ENCODE results near the gene UIMC1.
"Not testable (repeated sequence)": the region's sequence is repeated elsewhere in the genome, so short reads cannot be mapped to it uniquely, and the experiment has no call there.

UIMC1 gene

DNA sequence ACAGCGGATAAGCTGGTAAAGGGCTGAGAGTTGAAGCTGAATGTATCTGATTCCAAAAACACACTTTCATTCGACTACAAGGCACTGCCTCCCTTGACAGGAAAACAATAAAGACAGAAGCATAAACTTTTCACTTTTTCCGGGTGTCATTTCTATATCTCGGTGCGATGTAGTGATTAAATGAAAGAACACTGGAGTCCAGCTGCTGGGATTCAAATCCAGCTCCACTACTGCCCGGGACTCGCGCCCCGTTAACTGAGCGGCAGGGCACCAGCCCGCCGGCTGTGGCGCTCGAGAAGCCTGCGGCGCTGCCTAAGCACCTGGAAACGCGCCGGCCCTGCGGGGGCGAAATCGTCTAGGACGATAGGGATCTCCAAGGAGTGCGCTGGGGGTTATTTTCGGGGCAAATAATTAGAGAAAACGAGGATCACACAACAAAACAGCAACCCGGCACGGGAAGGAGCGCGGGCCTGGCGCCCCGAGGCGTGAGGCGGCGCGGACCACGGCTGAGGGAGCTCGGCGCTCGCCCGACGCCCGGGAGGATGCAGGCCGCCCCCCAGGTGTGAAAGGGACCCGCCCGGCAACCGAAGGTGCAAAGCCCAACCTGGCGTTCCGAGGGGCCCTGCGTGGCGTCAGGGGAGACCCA is 837 bp downstream of the UIMC1 start:
- DNase-seq (ENCODE audit: low read depth) = peak; percentile 42

DNA sequence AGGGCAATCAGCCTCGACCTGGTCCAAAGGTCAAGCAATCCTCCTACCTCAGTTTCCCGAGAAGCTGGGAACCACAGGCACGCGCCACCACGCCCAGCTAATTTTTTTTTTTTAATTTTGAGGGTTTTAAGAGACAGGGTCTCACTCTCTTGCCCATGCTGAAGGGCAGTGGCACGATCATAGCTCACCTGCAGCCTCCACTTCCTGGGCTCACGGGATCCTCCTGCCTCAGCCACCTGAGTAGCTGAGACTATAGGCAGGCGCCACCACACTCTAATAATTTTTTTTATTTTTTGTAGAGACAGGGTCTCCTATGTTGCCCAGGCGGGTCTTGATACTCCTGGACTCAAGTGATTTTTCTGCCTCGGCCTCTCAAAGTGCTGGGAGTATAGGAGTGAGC is 1.6 kb downstream of the UIMC1 start:
- DNase-seq (ENCODE audit: low read depth) = no peak

DNA sequence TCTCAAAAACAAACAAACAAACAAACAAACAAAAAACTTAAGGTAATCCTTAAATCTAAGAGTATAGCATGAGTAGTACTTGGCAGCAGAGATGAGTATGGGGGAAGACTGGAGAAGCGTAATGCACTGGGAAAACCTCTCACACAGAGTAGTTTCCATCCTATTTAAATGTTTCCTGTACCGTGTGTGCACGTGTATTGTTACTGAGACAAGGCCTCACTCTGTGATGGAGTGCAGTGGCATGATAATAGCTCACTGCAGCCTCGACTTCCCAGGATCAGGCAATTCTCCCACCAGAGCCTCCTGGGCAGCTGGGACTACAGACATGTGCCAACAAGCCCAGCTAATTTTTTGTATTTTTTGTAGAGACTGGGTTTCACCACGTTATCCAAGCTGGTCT is 2.9 kb downstream of the UIMC1 start:
- DNase-seq (ENCODE audit: low read depth) = no peak

DNA sequence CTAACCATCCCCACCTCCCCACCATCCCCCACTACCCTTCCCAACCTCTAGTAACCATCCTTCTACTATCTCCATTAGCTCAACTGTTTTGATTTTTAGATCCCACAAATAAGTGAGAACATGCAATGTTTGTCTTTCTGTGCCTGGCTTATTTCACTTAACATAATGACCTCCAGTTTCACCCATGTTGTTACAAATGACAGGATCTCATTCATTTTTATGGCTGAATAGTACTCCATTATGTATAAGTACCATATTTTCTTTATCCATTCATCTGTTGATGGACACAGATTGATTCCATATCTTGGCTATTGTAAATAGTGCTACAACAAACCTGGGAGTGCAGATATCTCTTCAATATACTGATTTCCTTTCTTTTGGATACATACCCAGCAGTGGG is 7.1 kb downstream of the UIMC1 start:
- not testable (repeated sequence) for DNase-seq (ENCODE audit: low read depth)

DNA sequence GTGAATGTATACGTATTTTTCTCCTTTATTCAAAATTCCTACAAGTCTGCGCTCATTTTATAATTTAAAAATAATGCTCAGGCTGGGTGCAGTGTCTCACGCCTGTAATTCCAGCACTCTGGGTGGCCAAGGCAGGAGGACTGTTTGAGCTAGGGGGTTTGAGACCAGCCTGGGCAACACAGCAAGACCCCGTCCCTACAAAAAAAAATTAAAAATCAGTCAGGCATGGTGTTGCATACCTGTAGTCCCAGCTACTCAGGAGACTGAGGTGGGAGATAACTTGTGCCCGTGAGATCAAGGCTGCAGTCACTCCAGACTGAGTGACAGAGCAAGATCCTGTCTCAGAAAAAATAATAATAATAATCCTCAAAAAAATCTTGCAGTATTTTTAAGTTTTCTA is 7.8 kb downstream of the UIMC1 start:
- DNase-seq (ENCODE audit: low read depth) = no peak

DNA sequence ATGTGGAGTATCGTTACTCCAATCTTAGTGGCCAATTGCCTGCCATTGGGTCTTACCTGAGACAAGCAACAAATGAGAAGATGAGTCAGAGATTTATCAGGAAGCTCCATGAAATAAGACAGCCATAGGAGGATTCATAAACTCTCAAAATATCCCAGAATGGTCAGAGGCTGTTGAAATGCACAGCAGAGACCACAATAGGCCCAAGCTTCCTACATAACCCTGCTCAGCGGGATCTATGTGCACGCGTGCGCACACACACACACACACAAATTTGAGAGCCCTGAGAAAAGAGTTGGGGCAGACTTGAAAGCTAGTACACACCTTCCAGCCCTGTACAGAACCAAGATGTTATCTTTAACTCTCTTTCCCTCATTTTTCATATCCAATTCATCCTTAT is 9.8 kb downstream of the UIMC1 start:
- no peak for DNase-seq (ENCODE audit: low read depth)

DNA sequence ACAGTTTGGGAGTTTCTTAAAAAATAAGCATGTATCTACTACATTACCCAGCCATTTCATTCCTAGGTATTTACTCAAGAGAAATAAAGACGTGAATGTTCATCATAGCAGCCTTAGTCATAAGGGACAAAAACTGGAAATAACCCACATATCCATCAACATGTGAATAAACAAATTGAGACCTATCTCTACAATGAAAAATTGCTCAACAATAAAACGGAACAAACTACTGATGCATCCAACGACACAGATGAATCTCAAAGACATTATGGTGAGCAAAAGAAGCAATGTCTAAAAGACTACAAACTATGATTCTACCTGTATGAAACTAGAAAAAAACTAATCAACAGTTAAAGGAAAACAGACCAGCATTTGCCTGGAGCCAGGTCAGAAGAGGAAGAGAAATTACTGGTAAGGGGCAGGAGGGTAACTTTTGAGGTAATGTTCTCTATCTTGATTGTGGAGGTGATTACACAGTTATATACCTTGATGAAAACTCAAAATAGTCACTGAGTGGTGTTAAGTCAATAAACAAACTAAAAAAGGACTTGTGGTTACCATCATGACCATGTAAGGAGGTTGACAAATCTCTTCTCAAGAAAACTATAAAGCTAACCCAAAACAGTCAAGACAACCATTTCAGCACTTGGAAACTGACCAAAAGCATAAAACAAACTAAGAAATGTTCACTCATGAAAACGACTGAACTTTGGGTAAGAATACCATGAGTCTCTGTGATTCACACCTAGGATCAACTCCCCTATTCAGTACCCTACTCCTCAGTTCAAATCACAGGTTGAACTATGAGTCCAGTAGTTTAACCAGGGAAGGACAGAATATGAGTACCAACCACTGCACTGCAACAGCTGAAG is 10.4 kb downstream of the UIMC1 start:
- no peak for DNase-seq (ENCODE audit: low read depth)

DNA sequence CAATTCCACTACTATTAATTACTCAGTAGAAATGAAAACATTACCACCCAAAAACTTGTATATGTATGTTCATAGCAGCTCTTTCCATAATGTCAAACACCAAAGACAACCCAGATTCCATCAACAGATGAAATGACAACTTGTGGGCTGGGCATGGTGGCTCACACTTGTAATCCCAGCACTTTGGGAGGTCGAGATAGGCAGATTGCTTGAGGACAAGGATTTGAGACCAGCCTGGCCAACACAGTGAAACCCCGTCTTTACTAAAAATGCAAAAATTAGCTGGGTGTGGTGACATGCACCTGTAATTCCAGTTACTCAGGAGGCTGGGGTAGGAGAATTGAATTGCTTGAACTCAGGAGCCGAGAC is 11.5 kb downstream of the UIMC1 start:
- no peak for DNase-seq (ENCODE audit: low read depth)

DNA sequence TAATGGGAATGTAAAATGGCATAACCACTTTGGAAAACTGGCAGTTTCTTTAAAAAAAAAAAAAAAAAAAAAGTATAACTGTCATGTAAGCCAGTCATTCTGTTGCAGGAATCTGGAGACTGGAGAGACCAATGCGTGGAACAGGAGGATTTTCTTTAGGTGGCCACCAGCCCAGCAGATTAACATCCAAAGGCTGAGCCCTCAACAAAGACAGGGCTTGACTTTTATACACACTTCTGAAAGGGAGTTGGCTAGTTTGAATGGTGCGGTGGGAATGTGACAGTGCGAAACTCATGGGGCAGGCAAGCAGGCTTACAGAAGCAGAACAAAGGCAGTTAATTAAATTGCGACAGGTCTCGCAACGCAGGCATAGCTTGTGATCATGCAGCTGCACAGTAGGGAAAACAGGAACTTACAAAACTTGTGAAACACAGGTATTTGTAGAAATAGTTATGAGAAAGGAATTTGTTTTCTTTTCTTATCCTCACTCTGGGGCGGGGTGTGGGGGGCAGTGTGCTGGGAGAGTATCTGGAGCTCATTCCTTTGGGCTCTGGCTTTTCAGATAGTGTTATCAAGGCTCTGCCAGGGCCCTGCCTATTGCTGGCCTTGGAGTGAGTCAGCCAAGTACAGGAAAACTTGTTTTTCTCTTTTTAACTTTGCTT is 12.0 kb downstream of the UIMC1 start:
- no peak for DNase-seq (ENCODE audit: low read depth)

DNA sequence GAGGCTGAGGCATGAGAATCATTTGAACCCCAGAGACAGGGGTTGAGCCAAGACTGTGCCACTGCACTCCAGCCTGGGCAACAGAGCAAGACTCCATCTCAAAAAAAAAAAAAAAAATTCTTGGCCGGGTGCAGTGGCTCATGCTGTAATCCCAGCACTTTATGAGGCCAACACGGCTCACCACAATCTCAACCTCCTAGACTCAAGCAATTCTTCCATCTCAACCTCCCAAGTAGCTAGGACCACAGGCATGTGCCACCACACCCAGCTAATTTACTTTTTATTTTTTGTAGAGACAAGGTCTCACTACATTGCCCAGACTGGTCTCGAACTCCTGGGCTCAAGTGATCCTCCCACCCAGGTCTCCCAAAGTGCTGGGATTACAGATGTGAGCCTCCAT is 13.5 kb downstream of the UIMC1 start:
- DNase-seq (ENCODE audit: low read depth) = not testable (repeated sequence)

DNA sequence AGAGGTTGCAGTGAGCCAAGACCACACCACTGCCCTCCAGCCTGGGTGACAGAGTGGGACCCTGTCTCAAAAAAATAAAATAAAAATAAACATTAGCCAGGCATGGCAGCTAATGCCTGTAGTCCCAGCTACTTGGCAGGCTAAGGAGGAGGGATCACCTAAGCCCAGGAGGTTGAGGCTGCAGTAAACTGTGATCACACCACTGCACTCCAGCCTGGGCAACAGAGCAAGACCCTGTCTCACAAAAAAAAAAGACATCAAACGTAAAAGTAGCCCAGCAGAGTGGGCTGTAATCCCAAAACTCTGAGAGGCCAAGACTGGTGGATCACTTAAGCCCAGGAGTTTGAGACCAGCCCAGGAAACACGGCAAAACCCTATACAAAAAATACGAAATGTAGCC is 19.0 kb downstream of the UIMC1 start:
- no peak for DNase-seq (ENCODE audit: low read depth)

DNA sequence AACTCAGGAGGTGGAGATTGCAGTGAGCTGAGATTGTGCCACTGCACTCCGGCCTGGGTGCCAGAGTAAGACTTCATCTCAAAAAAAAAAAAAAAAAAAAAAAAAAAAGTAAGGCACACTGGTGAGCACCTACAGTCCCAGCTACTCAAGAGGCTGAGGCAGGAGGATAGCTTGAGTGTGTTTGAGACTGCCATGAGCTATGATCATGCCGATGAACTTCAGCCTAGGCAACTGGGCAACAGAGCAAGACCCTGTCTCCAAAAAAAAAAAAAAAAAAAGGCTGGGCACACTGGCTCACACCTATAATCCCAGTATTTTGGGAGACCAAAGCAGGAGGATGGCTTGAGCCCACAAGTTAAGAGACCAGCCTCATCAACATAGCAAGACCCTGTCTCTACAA is 20.3 kb downstream of the UIMC1 start:
- no peak for DNase-seq (ENCODE audit: low read depth)

DNA sequence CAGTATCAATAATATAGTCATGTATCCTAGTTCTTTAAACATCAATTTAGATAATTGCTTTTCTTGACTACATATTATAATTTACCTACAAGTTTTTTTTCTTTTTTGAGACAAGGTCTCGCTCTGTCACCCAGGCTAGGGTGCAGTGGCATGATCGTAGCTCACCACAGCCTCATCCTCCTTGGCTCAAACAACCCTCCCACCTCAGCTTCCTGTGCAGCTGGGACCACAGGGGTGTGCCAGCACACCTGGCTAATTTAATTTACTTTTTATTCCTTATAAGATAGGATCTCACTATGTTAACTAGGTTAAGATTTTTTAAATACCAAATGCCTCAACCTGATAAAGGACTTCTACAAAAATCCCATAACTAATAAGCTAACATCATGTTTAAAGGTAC is 21.1 kb downstream of the UIMC1 start:
- no peak for DNase-seq (ENCODE audit: low read depth)

DNA sequence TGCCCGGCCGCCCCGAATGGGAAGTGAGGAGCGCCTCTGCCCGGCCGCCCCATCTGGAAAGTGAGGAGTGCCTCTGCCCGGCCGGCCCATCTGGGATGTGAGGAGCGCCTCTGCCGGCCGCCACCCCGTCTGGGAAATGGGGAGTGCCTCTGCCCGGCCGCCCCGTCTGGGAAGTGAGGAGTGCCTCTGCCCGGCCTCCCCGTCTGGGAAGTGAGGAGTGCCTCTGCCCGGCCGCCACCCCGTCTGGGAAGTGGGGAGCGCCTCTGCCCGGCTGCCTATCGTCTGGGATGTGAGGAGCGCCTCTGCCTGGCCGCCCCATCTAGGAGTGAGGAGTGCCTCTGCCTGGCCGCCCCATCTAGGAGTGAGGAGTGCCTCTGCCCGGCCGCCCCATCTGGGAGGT is 22.4 kb downstream of the UIMC1 start:
- DNase-seq (ENCODE audit: low read depth) = not testable (repeated sequence)

DNA sequence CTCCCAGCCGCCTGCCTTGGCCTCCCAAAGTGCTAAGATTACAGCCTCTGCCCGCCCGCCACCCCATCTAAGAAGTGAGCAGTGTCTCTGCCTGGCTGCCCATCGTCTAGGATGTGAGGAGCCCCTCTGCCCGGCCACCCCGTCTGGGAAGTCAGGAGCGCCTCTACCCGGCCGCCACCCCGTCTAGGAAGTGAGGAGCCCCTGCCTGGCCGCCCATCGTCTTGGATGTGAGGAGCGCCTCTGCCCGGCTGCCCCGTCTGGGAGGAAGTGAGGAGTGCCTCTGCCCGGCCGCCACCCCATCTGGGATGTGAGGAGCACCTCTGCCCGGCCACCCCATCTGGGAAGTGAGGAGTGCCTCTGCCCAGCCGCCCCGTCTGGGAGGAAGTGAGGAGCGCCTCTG is 23.0 kb downstream of the UIMC1 start:
- DNase-seq (ENCODE audit: low read depth) = not testable (repeated sequence)

DNA sequence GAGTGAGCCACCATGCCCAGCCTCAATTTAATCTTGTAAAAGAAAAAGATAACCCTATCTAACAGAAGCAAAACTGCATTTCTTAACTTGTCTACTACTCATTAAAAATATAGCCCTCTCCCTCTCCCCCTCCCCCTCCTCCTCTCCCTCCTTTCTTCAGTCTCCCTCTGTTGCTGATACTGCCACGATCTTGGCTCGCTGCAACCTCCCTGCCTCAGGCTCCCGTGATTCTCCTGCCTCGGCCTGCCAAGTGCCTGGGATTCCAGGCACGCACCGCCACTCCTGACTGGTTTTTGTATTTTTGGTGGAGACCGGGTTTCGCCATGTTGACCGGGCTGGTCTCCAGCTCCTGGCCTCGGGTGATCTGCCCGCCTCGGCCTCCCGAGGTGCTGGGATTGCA is 23.5 kb downstream of the UIMC1 start:
- not testable (repeated sequence) for DNase-seq (ENCODE audit: low read depth)

DNA sequence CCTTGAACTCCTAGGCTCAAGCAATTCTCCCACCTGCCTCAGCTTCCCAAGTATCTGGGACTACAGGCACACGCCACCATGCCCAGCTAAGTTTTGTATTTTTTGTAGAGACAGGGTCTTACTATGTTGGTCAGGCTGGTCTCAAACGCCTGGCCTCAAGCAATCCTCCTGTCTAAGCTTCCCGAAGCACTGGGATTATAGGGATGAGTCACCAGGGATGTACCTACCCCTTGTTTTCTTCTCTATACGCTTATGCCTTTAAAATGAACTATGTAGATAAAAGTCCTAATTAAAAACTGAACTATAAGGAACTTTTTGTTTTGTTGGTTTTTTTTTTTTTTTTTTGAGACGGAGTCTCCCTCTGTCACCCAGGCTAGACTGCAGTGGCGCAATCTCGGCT is 25.8 kb downstream of the UIMC1 start:
- no peak for DNase-seq (ENCODE audit: low read depth)

DNA sequence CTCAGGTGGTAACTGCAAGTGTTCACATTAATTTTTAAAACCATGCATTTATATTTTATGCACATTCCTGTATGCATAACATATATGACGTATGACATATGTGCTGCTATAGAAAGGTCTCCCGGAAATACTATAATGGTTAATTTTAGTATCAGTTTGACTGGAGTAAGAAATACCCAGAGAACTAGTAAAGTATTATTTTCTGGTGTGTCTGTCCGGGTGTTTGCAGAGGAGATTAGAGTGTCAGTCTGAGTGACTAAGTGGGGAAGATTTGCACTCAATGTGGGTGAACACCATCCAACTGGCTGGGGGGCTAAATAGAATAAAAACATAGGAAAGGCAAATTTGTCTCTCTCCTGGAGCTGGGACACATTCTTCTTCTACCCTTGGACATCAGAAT is 26.9 kb downstream of the UIMC1 start:
- DNase-seq (ENCODE audit: low read depth) = no peak

DNA sequence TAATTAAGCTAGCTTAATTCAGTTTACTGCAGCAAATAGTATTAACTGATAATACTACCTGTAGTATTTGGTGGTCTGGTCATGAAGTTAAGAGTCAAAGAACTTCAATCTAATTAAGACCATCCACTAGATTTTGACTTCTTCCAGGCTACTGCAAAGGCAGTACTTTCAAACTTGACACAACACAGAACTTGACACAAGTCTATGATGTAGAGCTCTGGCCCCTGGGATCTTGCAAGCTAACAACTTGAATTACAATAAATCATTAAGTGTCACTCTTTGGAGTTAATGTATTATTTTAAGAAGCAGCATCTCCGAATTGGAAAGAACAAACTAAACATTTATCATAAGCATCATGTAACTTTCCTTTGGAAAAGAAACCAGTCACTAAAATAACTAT is 40.9 kb downstream of the UIMC1 start:
- DNase-seq (ENCODE audit: low read depth) = no peak

DNA sequence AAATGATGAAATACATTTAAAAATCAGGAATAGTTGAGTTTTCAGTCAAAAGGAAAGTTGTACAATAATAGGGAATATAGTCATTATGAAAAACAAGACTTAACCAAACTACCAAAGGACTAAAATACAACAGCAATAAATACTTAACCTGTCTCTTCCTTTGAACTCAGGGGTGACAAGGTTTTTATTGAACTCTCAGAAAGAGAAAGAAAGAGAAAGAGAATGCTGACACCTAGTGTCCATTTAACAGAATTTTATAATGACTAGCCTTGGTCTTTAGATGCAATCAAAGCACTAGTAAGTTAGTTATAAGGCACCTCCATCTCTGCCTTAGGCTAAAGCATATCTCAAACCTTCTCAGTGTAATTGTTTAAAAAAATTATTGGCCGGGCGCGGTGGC is 47.5 kb downstream of the UIMC1 start:
- DNase-seq (ENCODE audit: low read depth) = no peak

DNA sequence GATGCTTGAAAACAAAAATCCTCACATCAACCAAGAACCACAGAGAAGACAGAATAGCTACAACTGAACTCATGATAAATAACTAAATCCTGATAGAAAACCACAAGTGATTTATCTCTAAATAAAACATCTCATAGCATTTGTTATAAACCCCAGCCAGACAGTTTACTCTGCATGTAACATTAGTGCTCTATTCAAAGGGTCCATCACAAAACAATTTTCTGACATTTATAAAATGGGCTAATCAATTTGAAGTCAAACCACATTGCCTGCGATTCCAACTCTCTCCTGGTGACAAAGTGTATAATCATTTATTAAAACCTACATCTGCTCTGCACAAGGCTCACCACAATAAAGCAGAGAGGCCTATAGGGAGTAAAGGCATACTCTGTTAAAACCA is 49.8 kb downstream of the UIMC1 start:
- DNase-seq (ENCODE audit: low read depth) = no peak

DNA sequence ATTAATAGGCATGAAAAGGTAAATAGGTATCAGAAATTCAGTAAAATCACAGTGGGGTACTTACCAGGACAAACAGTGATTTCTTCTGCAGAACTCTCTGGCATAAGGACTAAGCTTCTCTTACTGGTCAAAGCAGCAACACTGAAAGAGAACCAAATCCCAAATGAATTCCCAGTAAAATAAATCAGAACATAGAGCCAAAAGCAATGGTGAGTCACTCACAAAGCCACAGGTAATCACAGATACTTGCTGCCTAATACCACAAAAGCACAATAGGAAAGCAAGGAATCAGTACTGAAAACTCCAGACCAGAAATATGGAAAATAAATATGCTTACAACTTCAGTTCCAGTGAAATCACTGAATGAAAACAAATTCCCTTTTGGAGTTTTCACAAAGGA is 50.7 kb downstream of the UIMC1 start:
- DNase-seq (ENCODE audit: low read depth) = no peak

DNA sequence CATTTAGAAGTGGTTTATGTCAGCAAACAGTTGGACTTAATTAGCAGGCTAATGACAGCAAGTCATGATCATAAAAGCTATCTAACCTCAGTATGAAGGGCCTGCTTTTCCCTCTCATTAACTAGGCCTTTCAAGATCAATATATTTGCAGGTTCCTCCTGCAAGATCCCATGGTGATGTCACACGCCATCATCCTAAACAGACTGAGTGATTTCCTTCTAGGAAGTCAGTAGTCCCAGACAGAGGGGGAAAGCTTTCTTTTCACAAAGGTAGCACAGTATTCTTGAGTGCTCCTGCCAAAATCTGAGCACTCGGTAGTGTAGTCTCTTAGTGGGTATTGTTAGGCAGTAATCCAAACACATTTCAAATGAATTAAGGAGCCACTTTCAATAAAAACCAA is 52.5 kb downstream of the UIMC1 start:
- DNase-seq (ENCODE audit: low read depth) = no peak

Measured in CMK (cell line).